ENCODE data around the gene CCDC146. TPM values are rescaled to one million over a fixed set of nuclear protein-coding genes. Genes with fewer than 3 reads are reported as not detected.

Gene CCDC146
- total and polyA plus RNA-seq, 10 donors: 4.1 to 21.3 (median 10.9) TPM

GRCh38 chr7:77181015-77181595, 58.7 kb downstream of the CCDC146 start:
- H3K4me1 ChIP-seq: peaks cover 0 to 20% (median 8%) of the 10 kb centered on the region in 6 donors
- H3K9me3 ChIP-seq: no peaks in the 10 kb centered on the region
- H3K4me3 ChIP-seq: no peak overlapping the region
- H3K36me3 ChIP-seq: no peaks in the 10 kb centered on the region
- 88 to 98% (median 96%) methylated on average over 4 of the region's 4 CpGs for WGBS, 5 donors
- no peak overlapping the region for H3K27ac ChIP-seq
- no peak for TF ChIP-seq POLR2AphosphoS5 (IDR thresholded peaks at IDR 0.05)
- TF ChIP-seq CTCF (IDR thresholded peaks at IDR 0.05 in 8 of 11, conservative IDR thresholded peaks at IDR 0.05 in 3 of 11): no peak
- no peak for TF ChIP-seq POLR2A (IDR thresholded peaks at IDR 0.05)
- no peak for DNase-seq
- intact Hi-C loops (cut with DNase I; ENCODE audit: low total_unique reads): no loop called here
- H3K27me3 ChIP-seq (replicated peaks in 1 of 7): no peaks in the 10 kb centered on the region

DNA sequence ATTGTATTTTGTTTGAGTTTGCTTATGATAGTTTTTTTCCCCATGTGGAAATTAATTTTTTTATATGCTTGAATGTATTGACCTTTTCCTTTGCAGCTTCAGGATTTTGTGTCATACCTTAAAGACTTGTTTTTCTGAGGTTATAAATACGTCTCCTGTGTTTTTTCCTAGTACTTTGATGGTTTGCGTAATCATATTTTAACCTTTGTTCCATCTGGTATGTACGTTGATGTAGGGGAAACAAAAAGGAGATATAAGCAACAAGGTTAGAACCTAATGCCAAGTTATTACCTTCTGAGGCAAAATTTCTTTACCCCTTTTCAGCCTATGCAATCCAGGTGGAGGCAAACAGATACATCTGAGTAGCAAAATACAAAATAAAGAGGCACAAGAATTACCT, 59.3 kb downstream of the CCDC146 start:
- TF ChIP-seq POLR2A (IDR thresholded peaks at IDR 0.05) (no peak), CTCF (IDR thresholded peaks at IDR 0.05 in 8 of 11, conservative IDR thresholded peaks at IDR 0.05 in 3 of 11) (no peak), POLR2AphosphoS5 (IDR thresholded peaks at IDR 0.05) (no peak)
- peaks cover 0 to 20% (median 8%) of the 10 kb centered on the region in 6 donors for H3K4me1 ChIP-seq
- H3K27me3 ChIP-seq (replicated peaks in 1 of 7): no peaks in the 10 kb centered on the region
- H3K36me3 ChIP-seq: no peaks in the 10 kb centered on the region
- H3K9me3 ChIP-seq: no peaks in the 10 kb centered on the region
- no peak for DNase-seq
- 82 to 97% (median 90%) methylated on average over 3 of the region's 3 CpGs for WGBS, 5 donors
- no peak overlapping the region for H3K27ac ChIP-seq
- intact Hi-C loops (cut with DNase I; ENCODE audit: low total_unique reads): no loop called here
- H3K4me3 ChIP-seq: no peak overlapping the region

- H3K4me1 ChIP-seq: peaks cover 0 to 25% (median 8%) of the 10 kb centered on the region in 6 donors
- TF ChIP-seq CTCF (IDR thresholded peaks at IDR 0.05 in 8 of 11, conservative IDR thresholded peaks at IDR 0.05 in 3 of 11) (no peak), POLR2A (IDR thresholded peaks at IDR 0.05) (no peak), POLR2AphosphoS5 (IDR thresholded peaks at IDR 0.05) (no peak)
- H3K27ac ChIP-seq: no peak overlapping the region
- WGBS, 5 donors: 95 to 100% (median 97%) methylated on average over 1 of the region's 1 CpG
- no peaks in the 10 kb centered on the region for H3K9me3 ChIP-seq
- no peak for DNase-seq
- intact Hi-C loops (cut with DNase I; ENCODE audit: low total_unique reads): no loop called here
- no peaks in the 10 kb centered on the region for H3K36me3 ChIP-seq
- H3K27me3 ChIP-seq (replicated peaks in 1 of 7): no peaks in the 10 kb centered on the region
- no peak overlapping the region for H3K4me3 ChIP-seq
These were observed 59.8 kb downstream of the CCDC146 start for GRCh38 chr7:77182261-77182660.

- Histone ChIP-seq H3K36me3 (no peaks in the 10 kb centered on the region), H3K27ac (no peak overlapping the region), H3K9me3 (no peaks in the 10 kb centered on the region), H3K4me3 (no peak overlapping the region), H3K4me1 (peaks cover 0 to 38% (median 11%) of the 10 kb centered on the region in 6 donors), H3K27me3 (replicated peaks in 1 of 7) (no peaks in the 10 kb centered on the region)
- TF ChIP-seq POLR2AphosphoS5 (IDR thresholded peaks at IDR 0.05): no peak
- no peak for TF ChIP-seq POLR2A (IDR thresholded peaks at IDR 0.05)
- TF ChIP-seq CTCF (IDR thresholded peaks at IDR 0.05 in 8 of 11, conservative IDR thresholded peaks at IDR 0.05 in 3 of 11): no peak
- DNase-seq: no peak
- intact Hi-C loops (cut with DNase I; ENCODE audit: low total_unique reads): no loop called here
These were observed 62.0 kb downstream of the CCDC146 start for GRCh38 chr7:77184463-77184862.

All from spleen (tissue), 11 donors.